GM18870 (cell line): ENCODE results near the gene MXD4.

ENCODE experiments used
- ATAC-seq: cut with Tn5 transposase; IDR thresholded peaks from one replicate; pipeline ENCODE4 v1.9.1; 2021; ENCODE audit warnings: moderate library complexity; ENCODE audit not compliant: unreplicated experiment

MXD4 gene

GRCh38 chr4:2292646-2293108 lies 30.8 kb upstream of the MXD4 start:
- ATAC-seq: no peak

GRCh38 chr4:2291705-2292645 lies 30.1 kb upstream of the MXD4 start:
- ATAC-seq: no peak

- ATAC-seq: no peak
Measured at GRCh38 chr4:2290974-2291704, 29.2 kb upstream of the MXD4 start.

GRCh38 chr4:2290488-2290887 lies 28.6 kb upstream of the MXD4 start:
- ATAC-seq: no peak

DNA sequence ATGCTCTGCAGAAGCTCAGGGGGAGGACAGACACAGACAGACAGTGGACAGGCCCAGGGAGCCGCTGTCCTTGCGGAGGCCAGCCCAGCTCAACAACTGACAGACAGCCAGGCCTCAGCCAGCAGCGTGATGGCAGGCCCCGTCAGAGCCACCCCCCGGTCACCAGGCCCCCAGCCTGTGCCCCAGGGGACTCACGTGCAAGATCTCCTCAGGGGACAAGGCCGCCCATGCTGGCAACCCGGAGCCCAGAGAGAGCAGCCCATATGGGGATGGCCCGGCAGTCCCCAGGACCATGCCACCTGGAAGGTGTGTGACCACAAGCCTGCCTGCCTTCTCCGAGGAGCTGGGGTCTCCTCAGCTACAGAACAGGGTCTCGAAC lies 28.0 kb upstream of the MXD4 start:
- ATAC-seq: no peak

DNA sequence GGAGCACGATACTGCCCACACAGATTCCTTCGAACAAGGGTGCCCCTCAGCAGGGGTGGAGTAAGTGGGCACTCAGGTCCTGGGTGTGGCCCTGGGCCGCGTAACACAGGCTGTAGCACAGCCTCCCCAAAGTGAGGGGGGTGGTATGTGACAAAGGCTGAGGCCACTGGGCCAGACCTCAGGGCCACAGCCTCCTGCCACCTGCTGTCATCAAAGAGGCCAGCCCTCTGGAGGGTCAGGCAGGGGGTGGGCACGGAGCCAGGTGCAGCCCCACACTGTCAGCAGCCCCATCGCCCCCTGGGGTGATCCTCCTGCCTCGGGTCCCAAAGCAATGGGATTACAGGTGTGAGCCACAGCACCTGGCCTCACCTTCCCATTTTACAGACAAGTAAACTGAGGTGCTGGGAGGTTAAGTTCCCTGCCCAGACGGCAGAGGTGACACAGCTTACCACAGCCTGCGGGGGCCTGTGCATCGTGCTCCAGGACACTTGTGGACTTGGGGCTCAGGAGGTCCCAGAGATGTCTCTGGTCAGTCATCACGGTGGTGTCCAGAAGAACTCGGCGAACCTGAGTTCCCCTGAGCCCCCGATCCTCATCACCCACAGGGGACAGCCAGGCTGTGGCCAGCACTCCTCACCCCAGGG lies 27.5 kb upstream of the MXD4 start:
- no peak for ATAC-seq

- ATAC-seq: no peak
Measured at GRCh38 chr4:2288051-2288541, 26.2 kb upstream of the MXD4 start.

DNA sequence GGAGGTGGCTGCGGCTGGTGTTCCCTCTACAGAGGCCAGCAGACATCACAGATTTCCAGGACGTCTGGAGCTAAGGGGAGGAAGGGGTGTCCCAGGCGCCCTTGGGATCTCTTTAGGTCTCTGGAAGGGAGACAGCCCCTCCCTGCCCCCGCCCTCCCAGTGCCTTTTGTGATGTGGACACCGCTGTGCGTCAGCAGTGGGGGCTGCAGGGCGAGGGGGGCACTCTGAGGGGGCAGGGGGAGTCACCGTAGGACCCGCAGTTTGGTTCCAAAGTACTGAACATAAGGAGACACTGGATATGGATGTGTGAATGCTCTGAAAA lies 25.6 kb upstream of the MXD4 start:
- ATAC-seq: no peak

- ATAC-seq: no peak
Measured at GRCh38 chr4:2286904-2287593, 25.1 kb upstream of the MXD4 start.

DNA sequence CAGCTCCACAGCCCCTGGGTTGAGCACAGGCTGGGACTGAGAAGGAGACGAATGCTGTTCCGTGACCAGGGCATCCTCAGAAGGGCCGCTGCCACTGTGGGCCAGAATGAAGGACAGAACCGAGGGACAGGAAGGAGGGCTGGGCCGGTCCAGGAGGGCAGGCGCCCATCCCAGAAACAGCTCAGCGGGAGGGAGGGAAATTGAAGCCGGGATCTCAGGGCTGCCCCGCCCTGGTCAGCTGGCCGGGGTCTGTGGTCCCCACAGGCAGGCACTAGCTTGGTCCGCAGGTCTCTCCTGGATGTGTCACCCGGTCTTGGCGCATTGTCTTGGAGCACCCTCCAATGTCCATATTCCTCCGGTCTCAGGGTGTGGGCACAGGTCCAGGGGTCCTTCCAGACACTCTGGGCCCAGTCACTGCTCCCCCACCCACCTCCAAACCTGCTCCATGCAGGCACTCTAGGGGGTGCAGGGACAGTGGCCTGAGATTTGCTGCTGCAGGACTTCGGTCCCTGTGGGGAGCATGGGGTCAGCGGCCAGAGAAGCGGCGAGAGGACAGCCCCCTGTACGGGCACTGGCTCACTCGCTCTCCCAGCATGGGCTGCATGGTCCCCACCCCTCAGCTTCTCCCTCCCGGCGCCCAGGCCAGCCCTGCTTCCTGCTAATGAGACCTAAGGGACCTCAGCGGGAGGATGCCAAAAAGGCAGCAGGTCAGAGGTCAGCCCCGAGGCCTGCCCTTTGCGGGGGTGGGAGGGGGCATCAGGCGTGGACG lies 23.9 kb upstream of the MXD4 start:
- no peak for ATAC-seq

GRCh38 chr4:2284934-2285612 lies 23.2 kb upstream of the MXD4 start:
- no peak for ATAC-seq

- no peak for ATAC-seq
Measured at GRCh38 chr4:2284161-2284933, 22.4 kb upstream of the MXD4 start.

GRCh38 chr4:2283199-2283711 lies 21.3 kb upstream of the MXD4 start:
- no peak for ATAC-seq

DNA sequence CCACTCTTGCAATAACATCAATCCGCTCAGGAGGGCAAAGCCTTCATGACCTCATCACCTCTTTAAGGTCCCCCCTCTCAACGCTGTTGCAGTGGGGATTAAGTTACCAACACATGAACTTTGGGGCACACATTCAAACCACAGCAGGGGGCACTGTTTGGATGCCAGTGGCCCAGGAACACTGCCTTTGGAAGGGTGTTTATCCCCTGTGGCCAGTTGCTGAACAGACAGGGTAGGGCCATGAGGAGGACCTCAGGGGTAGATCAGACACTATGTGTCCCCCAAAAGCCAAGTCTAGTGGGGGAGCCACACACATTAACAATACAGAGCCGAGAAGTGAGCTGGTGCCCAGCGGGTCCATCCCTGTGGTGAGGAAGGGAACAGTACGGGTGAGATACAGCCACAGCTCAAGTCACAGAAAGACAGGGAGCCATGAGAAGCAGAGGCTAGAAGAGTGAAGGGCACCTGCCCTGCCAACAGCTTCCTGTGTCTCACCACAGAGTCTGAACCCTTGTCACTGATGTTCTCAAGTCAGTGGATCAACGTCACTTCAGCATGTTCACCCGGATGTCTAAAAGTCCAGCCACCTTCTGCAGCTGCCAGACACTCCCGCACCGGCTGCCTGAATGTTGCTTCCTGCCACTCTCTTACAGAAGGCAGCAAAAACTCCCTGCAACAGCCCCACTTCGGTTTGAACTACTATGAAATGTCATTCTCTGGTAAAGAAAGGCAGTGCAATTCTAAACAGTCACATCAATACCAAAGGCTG lies 19.9 kb upstream of the MXD4 start:
- no peak for ATAC-seq

- no peak for ATAC-seq
Measured at GRCh38 chr4:2280531-2281300, 18.8 kb upstream of the MXD4 start.

GRCh38 chr4:2277956-2278355 lies 16.0 kb upstream of the MXD4 start:
- no peak for ATAC-seq
